Endodermal cell (in vitro differentiated cells): ENCODE results near the gene UPK3B. TPM values are rescaled to one million over a fixed set of nuclear protein-coding genes. Genes with fewer than 3 reads are reported as not detected.
"Not testable (repeated sequence)": the region's sequence is repeated elsewhere in the genome, so short reads cannot be mapped to it uniquely, and the experiment has no call there.

ENCODE experiments used
- DNase-seq: peaks from one replicate; pipeline ENCODE4 v3.0.0-alpha.2; 2017
- H3K27ac ChIP-seq: 2 replicates; pipeline ENCODE4 v1.5.1; 2013; ENCODE audit warnings: mild to moderate bottlenecking, low read depth, low read length, moderate library complexity
- H3K27me3 ChIP-seq: 2 replicates; pipeline ENCODE4 v1.6.1; 2013; ENCODE audit warnings: mild to moderate bottlenecking, low read length, moderate library complexity; ENCODE audit not compliant: insufficient read depth, control insufficient read depth, poor library complexity, severe bottlenecking
- H3K36me3 ChIP-seq: 2 replicates; pipeline ENCODE4 v1.7.0; 2013; ENCODE audit warnings: mild to moderate bottlenecking, low read length, moderate library complexity; ENCODE audit not compliant: control insufficient read depth, insufficient read depth
- H3K4me1 ChIP-seq: one replicate; pipeline ENCODE4 v1.7.0; 2013; ENCODE audit warnings: low read length; ENCODE audit not compliant: control insufficient read depth, insufficient read depth
- H3K4me3 ChIP-seq: 2 replicates; pipeline ENCODE4 v1.5.1; 2013; ENCODE audit warnings: mild to moderate bottlenecking, low read length, moderate library complexity
- H3K9ac ChIP-seq: 2 replicates; pipeline ENCODE4 v1.6.1; 2013; ENCODE audit warnings: mild to moderate bottlenecking, low read length, moderate library complexity; ENCODE audit not compliant: poor library complexity, severe bottlenecking; ENCODE audit errors: extremely low read depth
- H3K9me3 ChIP-seq: 2 replicates; pipeline ENCODE4 v1.6.1; 2013; ENCODE audit warnings: mild to moderate bottlenecking, low read length, moderate library complexity; ENCODE audit not compliant: control insufficient read depth
- H3K27ac Mint-ChIP-seq: 2 replicates; pipeline ENCODE4 v1.8.0; 2020; ENCODE audit warnings: mixed read lengths
- H3K27me3 Mint-ChIP-seq: 2 replicates; pipeline ENCODE4 v1.8.0; 2021; ENCODE audit warnings: mild to moderate bottlenecking, mixed read lengths; ENCODE audit not compliant: insufficient read depth
- H3K36me3 Mint-ChIP-seq: 2 replicates; pipeline ENCODE4 v1.8.0; 2020; ENCODE audit warnings: low read depth, mixed read lengths
- H3K4me1 Mint-ChIP-seq: 2 replicates; pipeline ENCODE4 v1.8.0; 2020; ENCODE audit warnings: mixed read lengths
- H3K4me3 Mint-ChIP-seq: 2 replicates; pipeline ENCODE4 v1.8.0; 2020; ENCODE audit warnings: mild to moderate bottlenecking, moderate library complexity, mixed read lengths
- H3K9me3 Mint-ChIP-seq: 2 replicates; pipeline ENCODE4 v1.8.0; 2020; ENCODE audit warnings: mild to moderate bottlenecking, mixed read lengths
- WGBS, 2 experiments: methylation state at CpG; one replicate each; pipeline versions ENCODE4 v1.1.5 to v1.1.7; 2013; ENCODE audit warnings: missing lambda C conversion rate in 2 of 2, mixed read lengths in 1 of 2; ENCODE audit not compliant: insufficient coverage in 1 of 2, insufficient read length in 1 of 2; 5-methylcytosine and 5-hydroxymethylcytosine counted together
- total RNA-seq, 2 donors: library from RNA; stranded (reverse); fragmentation: NEBNext Ultra II Directional in 1 of 2; extraction: Animal tissue kit (Norgen Biotek cat#: 25700) in 1 of 2; gene quantifications; 2 replicates in 1 of 2; 3 replicates in 1 of 2; pipeline ENCODE4 v1.2.1, GENCODE V29; 2021
- TF ChIP-seq, protein P1 (sequence below): fragments of 200-600 bp; sonication (generic); conservative IDR thresholded peaks from 2 replicates; pipeline ENCODE4 v1.5.0; 2021; ENCODE audit warnings: antibody characterized with exemption, mild to moderate bottlenecking

Gene UPK3B
- total RNA-seq, 2 donors from 2014 or later, result 1.2 to 2.3 TPM

DNA sequence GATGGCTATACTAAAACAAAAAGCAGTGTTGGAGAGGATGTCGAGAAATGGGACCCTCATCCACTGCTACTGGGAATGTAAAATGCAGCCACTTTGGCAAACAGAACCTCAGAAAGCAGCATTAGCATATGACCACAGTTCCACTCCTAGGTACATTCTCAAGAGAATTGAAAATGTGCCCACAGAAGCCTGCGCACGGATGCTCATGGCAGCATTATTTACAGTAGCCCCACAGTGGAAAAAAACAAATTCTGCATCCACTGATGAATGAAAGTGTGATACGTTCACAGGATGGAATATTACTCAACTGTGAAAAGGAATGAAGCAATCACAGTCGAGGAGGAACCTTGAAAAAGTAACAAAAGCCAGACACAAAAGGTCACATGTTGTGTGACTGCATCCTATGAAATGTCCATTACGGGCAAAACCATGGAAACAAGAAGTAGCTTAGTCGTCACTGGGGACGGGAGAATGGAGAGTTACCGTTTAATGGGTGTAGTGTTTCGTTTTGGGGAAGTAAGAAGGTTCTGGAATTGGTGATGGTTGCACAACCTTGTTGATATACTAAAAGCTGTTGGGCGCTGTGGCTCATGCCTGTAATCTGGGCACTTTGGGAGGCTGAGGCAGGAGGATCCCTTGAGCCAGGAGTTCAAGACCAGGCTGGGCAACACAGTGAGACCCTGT is 2.5 kb upstream of the UPK3B start:
- H3K9ac ChIP-seq, result no peak overlapping the region
- Mint-ChIP-seq H3K4me1 (peaks cover 4% of the 10 kb centered on the region), H3K9me3 (no peaks in the 10 kb centered on the region), H3K4me3 (no peak overlapping the region), H3K36me3 (peaks cover 9% of the 10 kb centered on the region), H3K27me3 (no peaks in the 10 kb centered on the region), H3K27ac (no peak overlapping the region)
- H3K27ac ChIP-seq, result no peak overlapping the region
- H3K9me3 ChIP-seq, result no peaks in the 10 kb centered on the region
- TF ChIP-seq, protein P1, sequence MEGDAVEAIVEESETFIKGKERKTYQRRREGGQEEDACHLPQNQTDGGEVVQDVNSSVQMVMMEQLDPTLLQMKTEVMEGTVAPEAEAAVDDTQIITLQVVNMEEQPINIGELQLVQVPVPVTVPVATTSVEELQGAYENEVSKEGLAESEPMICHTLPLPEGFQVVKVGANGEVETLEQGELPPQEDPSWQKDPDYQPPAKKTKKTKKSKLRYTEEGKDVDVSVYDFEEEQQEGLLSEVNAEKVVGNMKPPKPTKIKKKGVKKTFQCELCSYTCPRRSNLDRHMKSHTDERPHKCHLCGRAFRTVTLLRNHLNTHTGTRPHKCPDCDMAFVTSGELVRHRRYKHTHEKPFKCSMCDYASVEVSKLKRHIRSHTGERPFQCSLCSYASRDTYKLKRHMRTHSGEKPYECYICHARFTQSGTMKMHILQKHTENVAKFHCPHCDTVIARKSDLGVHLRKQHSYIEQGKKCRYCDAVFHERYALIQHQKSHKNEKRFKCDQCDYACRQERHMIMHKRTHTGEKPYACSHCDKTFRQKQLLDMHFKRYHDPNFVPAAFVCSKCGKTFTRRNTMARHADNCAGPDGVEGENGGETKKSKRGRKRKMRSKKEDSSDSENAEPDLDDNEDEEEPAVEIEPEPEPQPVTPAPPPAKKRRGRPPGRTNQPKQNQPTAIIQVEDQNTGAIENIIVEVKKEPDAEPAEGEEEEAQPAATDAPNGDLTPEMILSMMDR, result no peak
- H3K27me3 ChIP-seq, result no peaks in the 10 kb centered on the region
- H3K4me1 ChIP-seq, result peaks cover 3% of the 10 kb centered on the region
- H3K36me3 ChIP-seq, result no peaks in the 10 kb centered on the region
- WGBS, 2 experiments, result 82 to 86% methylated on average over 9 to 11 of the region's 11 CpGs
- DNase-seq, result peak; percentile 29
- no peak overlapping the region for H3K4me3 ChIP-seq

DNA sequence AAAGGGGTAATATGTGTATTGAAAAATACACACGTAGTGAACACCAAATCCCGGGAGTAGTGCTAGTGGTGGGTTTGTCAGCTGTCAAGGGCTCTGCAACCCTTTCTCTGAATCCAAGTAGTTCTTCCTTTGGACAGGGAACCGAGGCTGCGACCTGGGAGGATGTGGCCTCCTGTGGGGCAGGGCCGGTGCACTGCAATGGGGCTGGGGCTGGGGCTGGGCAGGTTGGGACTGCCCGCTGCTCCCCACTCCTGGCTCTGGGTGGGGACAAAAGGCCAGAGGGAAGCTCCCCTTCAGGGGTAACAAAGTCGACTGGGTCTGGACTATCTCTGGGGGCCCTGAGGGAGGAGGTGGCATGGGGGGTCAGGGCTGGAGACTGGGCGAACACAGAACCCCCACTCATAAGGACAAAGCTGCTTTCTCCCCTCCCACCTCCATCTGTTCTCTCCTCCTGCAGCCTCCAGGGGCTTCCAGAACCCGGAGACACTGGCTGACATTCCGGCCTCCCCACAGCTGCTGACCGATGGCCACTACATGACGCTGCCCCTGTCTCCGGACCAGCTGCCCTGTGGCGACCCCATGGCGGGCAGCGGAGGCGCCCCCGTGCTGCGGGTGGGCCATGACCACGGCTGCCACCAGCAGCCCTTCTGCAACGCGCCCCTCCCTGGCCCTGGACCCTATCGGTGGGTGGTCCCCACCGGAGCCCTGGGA is 1.0 kb downstream of the UPK3B start:
- not testable (repeated sequence) for H3K4me3 ChIP-seq, H3K27ac ChIP-seq, H3K9me3 ChIP-seq, H3K27ac Mint-ChIP-seq, H3K36me3 ChIP-seq, H3K36me3 Mint-ChIP-seq, H3K27me3 Mint-ChIP-seq, H3K27me3 ChIP-seq, H3K4me3 Mint-ChIP-seq, H3K9me3 Mint-ChIP-seq, H3K4me1 ChIP-seq, H3K9ac ChIP-seq, H3K4me1 Mint-ChIP-seq
- peak; percentile 42 for DNase-seq
- 91 to 100% methylated on average over 1 to 9 of the region's 24 CpGs for WGBS, 2 experiments

DNA sequence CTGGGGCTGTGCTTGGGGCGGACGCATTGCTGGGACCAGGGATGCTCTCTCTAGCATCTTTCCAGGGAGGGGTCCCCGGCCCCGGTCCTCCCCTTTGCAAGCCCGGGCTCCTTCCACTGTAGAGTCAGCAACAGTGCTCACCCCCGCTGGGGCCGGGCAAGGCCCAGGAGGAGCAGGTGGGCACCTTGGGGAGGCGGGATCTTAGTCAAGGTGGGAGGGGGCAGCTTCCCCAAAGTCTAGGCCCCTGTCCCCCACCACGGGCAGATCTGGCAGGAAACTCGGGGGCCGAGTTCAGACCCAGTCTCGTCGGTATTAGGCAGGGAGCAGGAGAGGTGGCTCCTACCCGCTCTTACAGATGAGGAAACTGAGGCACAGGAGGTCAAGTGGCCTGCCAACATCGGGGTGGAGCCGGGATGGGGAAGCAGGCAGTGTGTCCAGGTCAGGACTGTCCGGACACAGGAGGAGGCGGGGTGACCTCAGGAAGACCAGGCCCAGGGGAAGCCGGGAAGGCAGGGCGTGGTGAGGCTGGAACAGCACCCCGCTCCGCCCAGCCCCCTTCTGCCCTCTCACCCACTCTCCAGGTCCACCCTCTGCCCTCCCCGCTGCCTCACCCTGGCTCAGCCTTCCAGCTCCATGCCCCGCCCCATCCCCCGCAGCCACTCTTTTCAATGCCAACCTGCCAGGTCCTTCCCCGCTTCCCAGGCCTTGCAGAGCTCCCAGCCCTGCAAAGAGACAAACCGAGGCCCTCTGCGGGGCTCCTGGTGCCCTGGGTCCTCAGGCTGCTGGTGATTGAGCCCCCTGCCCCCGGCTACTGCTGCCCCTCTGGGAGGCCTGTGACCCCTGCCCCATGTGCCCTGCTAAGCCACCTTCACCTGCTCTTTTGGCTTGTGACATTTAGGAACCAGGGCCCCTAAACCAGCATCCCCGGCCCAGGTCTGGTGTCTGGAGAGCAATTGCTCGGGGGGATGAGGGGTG is 1.8 kb downstream of the UPK3B start:
- H3K27ac ChIP-seq, H3K4me1 Mint-ChIP-seq: not testable (repeated sequence)
- WGBS, 2 experiments, result 87% methylated on average over 3 of the region's 31 CpGs; no CpG with 5 or more reads in 1 of the 2 experiments

More for the DNA sequence above, 1.8 kb downstream of the UPK3B start:
- not testable (repeated sequence) for H3K36me3 ChIP-seq, H3K9me3 ChIP-seq, H3K4me3 ChIP-seq, H3K9ac ChIP-seq, H3K4me1 ChIP-seq, H3K4me3 Mint-ChIP-seq, H3K9me3 Mint-ChIP-seq, H3K27ac Mint-ChIP-seq, H3K36me3 Mint-ChIP-seq, H3K27me3 Mint-ChIP-seq, H3K27me3 ChIP-seq
- peak; percentile 10 for DNase-seq
